ENCODE results near the gene PDE11A. TPM values are rescaled to one million over a fixed set of nuclear protein-coding genes. Genes with fewer than 3 reads are reported as not detected.

Gene PDE11A
- total and polyA plus RNA-seq, 4 experiments from 2014 or later, result not detected

DNA sequence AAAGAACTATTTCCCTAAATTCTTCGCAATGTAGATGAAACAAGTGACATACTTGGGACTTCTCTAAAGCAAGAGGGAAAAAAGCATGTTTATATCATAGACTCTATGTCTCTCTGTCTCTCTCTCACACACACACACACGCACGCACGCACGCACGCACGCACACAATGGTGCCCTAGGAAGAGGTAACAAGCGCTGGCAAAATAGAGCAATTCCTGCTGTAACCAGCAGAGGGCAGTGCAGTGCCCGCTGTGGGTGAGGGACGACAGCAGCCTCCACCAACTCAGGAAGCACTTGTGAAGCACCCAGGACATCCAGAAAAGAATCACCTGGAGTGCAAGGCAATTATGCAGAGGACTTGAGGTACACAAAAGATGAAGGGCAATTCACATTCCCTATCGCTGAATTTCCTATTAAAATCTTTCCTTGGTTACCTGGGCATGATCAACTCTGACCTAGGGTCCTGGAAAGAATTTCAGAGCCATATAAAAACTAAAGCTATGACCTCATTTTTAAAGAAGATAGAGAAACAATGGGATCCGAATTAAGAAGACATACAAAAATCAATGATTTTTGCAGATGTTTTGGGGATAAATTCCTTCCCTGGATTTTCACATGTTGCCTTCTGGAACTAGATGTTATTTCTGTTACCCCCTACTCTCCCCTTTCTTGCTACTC is 166.4 kb downstream of the PDE11A start:
- Mint-ChIP-seq H3K27ac (no peak overlapping the region), H3K9me3 (peaks cover 0 to 2% (median 0%) of the 10 kb centered on the region in 8 donors), H3K27me3 (peaks cover 0 to 3% of the 10 kb centered on the region in 2 donors), H3K4me3 (peak overlapping the region in 1 of 8 donors; percentile 17), H3K36me3 (no peaks in the 10 kb centered on the region), H3K4me1 (peaks cover 0 to 7% (median 1%) of the 10 kb centered on the region in 4 donors)
- no peaks in the 10 kb centered on the region for H3K9me3 ChIP-seq (ENCODE audit: control insufficient read depth in 1 of 2, low read length in 2 of 2)
- peaks cover 6% of the 10 kb centered on the region for H3K4me1 ChIP-seq (ENCODE audit: insufficient read depth, low read length)
- peak; percentile 36 to 45 (median 39) for DNase-seq
- ChIA-PET CTCF (ENCODE audit: partially characterized antibody) (interaction anchor here (0.6 to 2.6 kb wide), 4 partner anchors 8 to 18 kb away, joined by 3 to 6 read pairs (median 4); no protein-coding TSS in a partner anchor), POLR2A (ENCODE audit: partially characterized antibody) (no interaction called here)
- intact Hi-C loops (cut with micrococcal nuclease), result loop anchor here (1.0 kb wide), 1 partner anchor 134 kb away; no protein-coding TSS in a partner anchor
- no peak overlapping the region for H3K4me3 ChIP-seq (ENCODE audit: low read length in 2 of 2)
- H3K27ac ChIP-seq (ENCODE audit: low read depth, low read length), result no peak overlapping the region
- no peaks in the 10 kb centered on the region for H3K36me3 ChIP-seq (ENCODE audit: insufficient read depth, low read length)
- no peaks in the 10 kb centered on the region for H3K27me3 ChIP-seq (ENCODE audit: insufficient read depth, low read length)

DNA sequence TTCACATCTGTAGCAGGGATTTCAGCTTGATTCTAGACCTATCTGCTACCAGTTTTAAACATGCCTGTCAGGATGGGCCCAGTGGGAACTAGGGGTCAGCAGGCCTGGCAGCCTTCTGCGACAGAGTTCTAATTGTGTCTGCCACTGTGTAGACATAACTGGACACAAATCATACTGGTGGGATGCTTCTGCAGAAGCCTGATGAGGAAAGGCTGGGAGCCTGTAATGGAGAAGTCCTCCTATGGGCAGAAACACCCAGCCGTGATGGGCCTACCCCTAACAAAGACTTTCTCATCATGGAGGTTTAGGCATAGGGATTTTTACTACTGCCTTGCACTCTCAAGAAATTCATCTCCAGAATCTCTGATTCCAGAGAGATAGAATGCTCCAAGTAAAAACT is 166.9 kb downstream of the PDE11A start:
- Mint-ChIP-seq H3K4me1 (peaks cover 0 to 7% (median 1%) of the 10 kb centered on the region in 4 donors), H3K4me3 (peak overlapping the region in 1 of 8 donors; percentile 17), H3K27ac (no peak overlapping the region), H3K9me3 (peaks cover 0 to 2% (median 0%) of the 10 kb centered on the region in 8 donors), H3K27me3 (peaks cover 0 to 5% of the 10 kb centered on the region in 2 donors), H3K36me3 (no peaks in the 10 kb centered on the region)
- Histone ChIP-seq H3K36me3 (ENCODE audit: insufficient read depth, low read length) (no peaks in the 10 kb centered on the region), H3K27me3 (ENCODE audit: insufficient read depth, low read length) (no peaks in the 10 kb centered on the region), H3K4me1 (ENCODE audit: insufficient read depth, low read length) (peaks cover 6% of the 10 kb centered on the region), H3K4me3 (ENCODE audit: low read length in 2 of 2) (no peak overlapping the region), H3K9me3 (ENCODE audit: control insufficient read depth in 1 of 2, low read length in 2 of 2) (no peaks in the 10 kb centered on the region), H3K27ac (ENCODE audit: low read depth, low read length) (no peak overlapping the region)
- ChIA-PET POLR2A (ENCODE audit: partially characterized antibody) (no interaction called here), CTCF (ENCODE audit: partially characterized antibody) (interaction anchor here (1.0 to 1.3 kb wide), 2 partner anchors 9 to 133 kb away, joined by 3 to 4 read pairs; no protein-coding TSS in a partner anchor)
- no peak for DNase-seq
- intact Hi-C loops (cut with micrococcal nuclease), result loop anchor here (1.0 kb wide), 1 partner anchor 133 kb away; no protein-coding TSS in a partner anchor

DNA sequence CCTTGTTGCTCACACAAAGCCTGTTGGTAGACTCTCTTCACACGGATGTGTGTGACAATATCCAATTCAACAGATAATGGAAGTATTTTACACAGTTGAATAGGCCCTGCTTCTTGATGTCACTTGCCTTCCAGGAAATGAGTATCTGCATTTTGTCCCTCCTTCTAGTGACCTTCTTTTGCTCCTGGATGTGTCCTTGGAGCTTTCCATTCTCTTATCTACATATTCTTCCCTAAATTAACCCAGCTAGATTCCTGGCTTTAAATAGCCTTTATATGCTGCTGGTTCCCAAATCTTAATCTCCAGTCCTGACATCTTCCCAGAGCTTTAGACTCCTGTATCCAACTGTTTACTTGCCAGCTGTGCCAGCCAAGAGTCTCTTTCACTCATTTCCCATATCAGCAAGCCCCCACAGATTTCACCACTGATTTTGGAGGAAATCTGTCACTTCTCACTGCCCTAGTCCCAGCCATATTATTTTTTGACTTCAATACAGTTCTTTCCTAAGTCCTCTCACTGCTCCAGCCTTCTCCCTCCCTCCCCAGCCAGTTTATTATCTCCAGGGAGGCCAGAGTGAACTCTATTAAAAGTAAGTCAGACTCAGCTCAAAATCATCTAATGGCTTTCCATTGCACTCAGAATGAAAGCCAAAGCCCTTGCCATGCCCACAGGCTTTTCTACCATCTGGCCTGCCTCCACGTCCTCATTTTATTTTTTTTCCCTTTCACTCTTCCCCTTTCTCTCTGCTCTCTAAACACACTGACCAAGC is 170.0 kb downstream of the PDE11A start:
- H3K4me3 Mint-ChIP-seq, result no peak overlapping the region
- intact Hi-C loops (cut with micrococcal nuclease), result no loop called here
- Histone ChIP-seq H3K9me3 (ENCODE audit: control insufficient read depth in 1 of 2, low read length in 2 of 2) (no peaks in the 10 kb centered on the region), H3K36me3 (ENCODE audit: insufficient read depth, low read length) (no peaks in the 10 kb centered on the region), H3K4me3 (ENCODE audit: low read length in 2 of 2) (no peak overlapping the region), H3K4me1 (ENCODE audit: insufficient read depth, low read length) (no peaks in the 10 kb centered on the region), H3K27ac (ENCODE audit: low read depth, low read length) (no peak overlapping the region), H3K27me3 (ENCODE audit: insufficient read depth, low read length) (peaks cover 3% of the 10 kb centered on the region)
- peaks cover 0 to 2% (median 0%) of the 10 kb centered on the region in 8 donors for H3K9me3 Mint-ChIP-seq
- H3K4me1 Mint-ChIP-seq, result peaks cover 0 to 2% (median 0%) of the 10 kb centered on the region in 4 donors
- ChIA-PET POLR2A (ENCODE audit: partially characterized antibody) (no interaction called here), CTCF (ENCODE audit: partially characterized antibody) (no interaction called here)
- DNase-seq, result no peak
- no peaks in the 10 kb centered on the region for H3K36me3 Mint-ChIP-seq
- no peak overlapping the region for H3K27ac Mint-ChIP-seq
- H3K27me3 Mint-ChIP-seq, result peaks cover 0 to 5% of the 10 kb centered on the region in 2 donors

DNA sequence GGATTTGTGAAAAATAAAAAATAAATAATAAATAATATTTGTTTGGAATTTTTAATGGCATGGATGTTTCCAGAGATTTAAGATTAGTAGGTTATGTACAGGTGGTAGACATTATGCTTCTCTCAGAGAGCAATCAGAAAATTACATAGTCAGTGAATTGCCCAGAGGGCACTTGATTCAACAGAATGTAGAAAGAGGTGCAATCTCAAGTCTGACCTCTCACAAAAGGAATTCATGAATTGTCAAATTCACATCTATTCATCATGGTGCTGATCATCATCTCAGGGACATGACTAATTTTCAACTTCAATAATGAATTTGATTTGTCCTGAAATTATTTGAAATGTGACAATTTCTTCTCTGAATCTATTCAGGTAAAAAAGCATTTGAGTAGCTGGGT is 172.5 kb downstream of the PDE11A start:
- no peaks in the 10 kb centered on the region for H3K9me3 ChIP-seq (ENCODE audit: control insufficient read depth in 1 of 2, low read length in 2 of 2)
- Mint-ChIP-seq H3K4me1 (no peaks in the 10 kb centered on the region), H3K9me3 (no peaks in the 10 kb centered on the region), H3K36me3 (no peaks in the 10 kb centered on the region), H3K27ac (no peak overlapping the region), H3K4me3 (no peak overlapping the region), H3K27me3 (peaks cover 0 to 5% of the 10 kb centered on the region in 2 donors)
- H3K4me1 ChIP-seq (ENCODE audit: insufficient read depth, low read length), result no peaks in the 10 kb centered on the region
- H3K36me3 ChIP-seq (ENCODE audit: insufficient read depth, low read length), result no peaks in the 10 kb centered on the region
- CTCF ChIA-PET (ENCODE audit: partially characterized antibody), result no interaction called here
- no peak overlapping the region for H3K4me3 ChIP-seq (ENCODE audit: low read length in 2 of 2)
- intact Hi-C loops (cut with micrococcal nuclease), result no loop called here
- no peak overlapping the region for H3K27ac ChIP-seq (ENCODE audit: low read depth, low read length)
- no peak for DNase-seq
- H3K27me3 ChIP-seq (ENCODE audit: insufficient read depth, low read length), result peaks cover 3% of the 10 kb centered on the region
- POLR2A ChIA-PET (ENCODE audit: partially characterized antibody), result no interaction called here

DNA sequence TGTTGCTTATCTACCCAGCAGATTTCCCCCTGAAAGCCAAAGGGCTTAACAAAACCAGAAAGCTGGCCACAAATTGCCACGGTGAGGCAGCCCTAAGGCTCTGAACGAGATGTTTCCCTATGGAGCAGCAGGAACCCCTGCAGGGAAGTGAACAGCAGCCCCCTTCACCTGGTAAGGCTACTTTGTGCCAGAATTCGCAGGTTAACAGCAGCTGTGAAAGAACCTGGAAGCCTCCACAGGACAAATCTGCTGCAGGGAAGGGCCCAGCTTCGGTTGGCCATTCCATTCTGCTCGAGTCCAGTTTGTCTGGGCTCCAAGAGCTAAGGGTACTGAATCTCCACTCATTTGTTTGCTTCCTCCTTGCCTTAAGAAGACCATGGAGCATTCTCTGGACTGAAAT is 175.3 kb downstream of the PDE11A start:
- no peaks in the 10 kb centered on the region for H3K36me3 ChIP-seq (ENCODE audit: insufficient read depth, low read length)
- H3K36me3 Mint-ChIP-seq, result no peaks in the 10 kb centered on the region
- no peak overlapping the region for H3K27ac Mint-ChIP-seq
- H3K9me3 ChIP-seq (ENCODE audit: control insufficient read depth in 1 of 2, low read length in 2 of 2), result no peaks in the 10 kb centered on the region
- no peak overlapping the region for H3K27ac ChIP-seq (ENCODE audit: low read depth, low read length)
- no peaks in the 10 kb centered on the region for H3K4me1 ChIP-seq (ENCODE audit: insufficient read depth, low read length)
- H3K27me3 Mint-ChIP-seq, result peaks cover 2 to 7% of the 10 kb centered on the region in 2 donors
- ChIA-PET POLR2A (ENCODE audit: partially characterized antibody) (no interaction called here), CTCF (ENCODE audit: partially characterized antibody) (no interaction called here)
- H3K4me1 Mint-ChIP-seq, result no peaks in the 10 kb centered on the region
- peaks cover 3% of the 10 kb centered on the region for H3K27me3 ChIP-seq (ENCODE audit: insufficient read depth, low read length)
- intact Hi-C loops (cut with micrococcal nuclease), result no loop called here
- H3K4me3 ChIP-seq (ENCODE audit: low read length in 2 of 2), result no peak overlapping the region
- DNase-seq, result no peak
- no peak overlapping the region for H3K4me3 Mint-ChIP-seq
- no peaks in the 10 kb centered on the region for H3K9me3 Mint-ChIP-seq

DNA sequence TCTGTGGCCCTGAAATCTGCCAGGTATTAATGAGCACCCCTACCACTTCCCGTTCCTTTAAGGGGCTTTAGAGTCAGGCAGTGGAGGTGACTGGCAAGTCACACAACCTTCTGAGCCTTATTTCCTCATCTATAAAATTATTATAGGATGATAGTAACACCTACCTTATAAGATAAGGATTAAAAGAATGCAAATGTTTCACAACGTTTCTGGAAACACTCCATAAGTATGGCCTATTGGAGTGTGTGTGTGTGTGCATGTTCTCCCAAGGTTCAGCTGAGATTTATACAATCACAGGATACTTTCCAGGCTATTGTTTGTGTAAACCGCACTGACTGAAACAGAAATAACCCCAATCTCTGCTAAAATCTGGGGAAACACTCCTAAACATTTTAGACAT is 176.0 kb downstream of the PDE11A start:
- Mint-ChIP-seq H3K36me3 (no peaks in the 10 kb centered on the region), H3K4me3 (no peak overlapping the region), H3K4me1 (no peaks in the 10 kb centered on the region), H3K27me3 (peaks cover 2 to 7% of the 10 kb centered on the region in 2 donors), H3K27ac (no peak overlapping the region), H3K9me3 (no peaks in the 10 kb centered on the region)
- POLR2A ChIA-PET (ENCODE audit: partially characterized antibody), result no interaction called here
- no peak overlapping the region for H3K4me3 ChIP-seq (ENCODE audit: low read length in 2 of 2)
- H3K36me3 ChIP-seq (ENCODE audit: insufficient read depth, low read length), result no peaks in the 10 kb centered on the region
- CTCF ChIA-PET (ENCODE audit: partially characterized antibody), result no interaction called here
- H3K4me1 ChIP-seq (ENCODE audit: insufficient read depth, low read length), result no peaks in the 10 kb centered on the region
- intact Hi-C loops (cut with micrococcal nuclease), result no loop called here
- H3K27ac ChIP-seq (ENCODE audit: low read depth, low read length), result no peak overlapping the region
- DNase-seq, result no peak
- H3K9me3 ChIP-seq (ENCODE audit: control insufficient read depth in 1 of 2, low read length in 2 of 2), result no peaks in the 10 kb centered on the region
- H3K27me3 ChIP-seq (ENCODE audit: insufficient read depth, low read length), result peaks cover 3% of the 10 kb centered on the region

DNA sequence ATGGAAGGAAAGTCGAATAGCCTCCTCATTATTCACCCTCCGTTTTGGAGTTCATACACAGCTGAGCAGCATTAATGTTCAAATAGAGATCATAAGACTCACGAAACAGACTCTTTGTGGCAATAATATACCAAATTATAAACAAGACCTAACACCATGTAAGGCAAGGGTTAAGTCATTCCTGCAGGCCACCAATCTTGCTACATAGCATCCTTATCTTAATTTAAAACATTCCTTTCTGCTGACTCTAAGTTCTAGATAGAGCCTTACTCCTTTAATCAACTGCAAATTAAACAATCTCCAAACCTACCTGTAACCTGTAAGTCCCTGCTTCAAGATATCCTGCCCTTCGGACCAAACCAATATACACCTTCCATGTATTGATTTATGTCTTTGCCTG is 178.0 kb downstream of the PDE11A start:
- Mint-ChIP-seq H3K27me3 (peaks cover 2 to 5% of the 10 kb centered on the region in 2 donors), H3K36me3 (no peaks in the 10 kb centered on the region), H3K9me3 (no peaks in the 10 kb centered on the region), H3K4me1 (no peaks in the 10 kb centered on the region), H3K4me3 (no peak overlapping the region), H3K27ac (no peak overlapping the region)
- POLR2A ChIA-PET (ENCODE audit: partially characterized antibody), result no interaction called here
- Histone ChIP-seq H3K36me3 (ENCODE audit: insufficient read depth, low read length) (no peaks in the 10 kb centered on the region), H3K27ac (ENCODE audit: low read depth, low read length) (no peak overlapping the region), H3K4me3 (ENCODE audit: low read length in 2 of 2) (no peak overlapping the region), H3K4me1 (ENCODE audit: insufficient read depth, low read length) (no peaks in the 10 kb centered on the region), H3K27me3 (ENCODE audit: insufficient read depth, low read length) (peaks cover 3% of the 10 kb centered on the region), H3K9me3 (ENCODE audit: control insufficient read depth in 1 of 2, low read length in 2 of 2) (no peaks in the 10 kb centered on the region)
- DNase-seq, result no peak
- CTCF ChIA-PET (ENCODE audit: partially characterized antibody), result no interaction called here
- intact Hi-C loops (cut with micrococcal nuclease), result no loop called here
